GM10847 (cell line): Measurements from ENCODE around the gene SPATA2.

ENCODE experiments used
- POLR2A ChIP-seq: IDR thresholded peaks from 2 replicates; pipeline ENCODE4 v1.6.1; 2011; ENCODE audit not compliant: insufficient read length; ENCODE audit errors: extremely low read depth

Gene SPATA2

DNA sequence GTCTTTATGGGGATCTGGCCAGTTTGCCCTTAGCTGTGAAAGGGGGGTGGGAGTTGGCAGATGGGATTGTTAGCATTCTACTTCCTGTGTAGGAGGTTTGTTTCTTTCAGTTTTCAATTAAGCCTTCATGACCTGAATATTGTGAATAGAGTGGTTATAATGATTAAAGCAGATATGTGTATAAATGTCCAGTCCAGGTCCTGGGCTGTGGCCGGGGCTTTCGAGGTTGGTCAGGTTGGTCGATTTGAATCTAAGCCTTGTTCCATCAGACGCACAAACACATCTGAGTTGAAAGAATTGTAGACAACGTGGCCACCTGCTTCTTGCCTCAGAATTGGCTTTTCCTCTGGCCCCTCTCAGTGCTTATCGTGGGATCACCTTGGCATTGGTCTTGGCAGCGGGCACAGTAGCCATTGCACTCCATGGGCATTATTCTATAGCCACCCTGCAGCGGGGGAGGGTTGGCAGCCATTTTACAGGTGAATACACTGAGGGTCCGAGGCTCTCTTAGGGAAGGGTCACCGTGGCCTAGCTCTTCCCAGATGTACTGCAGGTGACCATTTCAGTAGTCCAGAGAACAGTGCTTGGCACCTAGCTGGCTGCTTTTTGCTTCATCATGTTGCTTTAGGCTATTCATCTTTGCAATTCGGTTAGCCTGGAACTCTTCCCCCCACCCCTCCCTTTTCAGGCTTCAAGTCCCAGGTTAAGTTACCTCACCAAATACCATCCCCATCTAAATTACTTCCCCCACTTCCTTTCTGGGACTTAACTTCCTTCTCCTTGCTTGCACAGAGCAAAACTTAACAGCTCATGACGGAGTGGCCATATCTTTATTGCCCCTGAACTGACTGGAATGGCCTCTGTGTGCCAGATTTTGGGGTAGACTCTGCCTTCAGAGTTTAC is 21.9 kb upstream of the SPATA2 start:
- TF ChIP-seq POLR2A = no peak

DNA sequence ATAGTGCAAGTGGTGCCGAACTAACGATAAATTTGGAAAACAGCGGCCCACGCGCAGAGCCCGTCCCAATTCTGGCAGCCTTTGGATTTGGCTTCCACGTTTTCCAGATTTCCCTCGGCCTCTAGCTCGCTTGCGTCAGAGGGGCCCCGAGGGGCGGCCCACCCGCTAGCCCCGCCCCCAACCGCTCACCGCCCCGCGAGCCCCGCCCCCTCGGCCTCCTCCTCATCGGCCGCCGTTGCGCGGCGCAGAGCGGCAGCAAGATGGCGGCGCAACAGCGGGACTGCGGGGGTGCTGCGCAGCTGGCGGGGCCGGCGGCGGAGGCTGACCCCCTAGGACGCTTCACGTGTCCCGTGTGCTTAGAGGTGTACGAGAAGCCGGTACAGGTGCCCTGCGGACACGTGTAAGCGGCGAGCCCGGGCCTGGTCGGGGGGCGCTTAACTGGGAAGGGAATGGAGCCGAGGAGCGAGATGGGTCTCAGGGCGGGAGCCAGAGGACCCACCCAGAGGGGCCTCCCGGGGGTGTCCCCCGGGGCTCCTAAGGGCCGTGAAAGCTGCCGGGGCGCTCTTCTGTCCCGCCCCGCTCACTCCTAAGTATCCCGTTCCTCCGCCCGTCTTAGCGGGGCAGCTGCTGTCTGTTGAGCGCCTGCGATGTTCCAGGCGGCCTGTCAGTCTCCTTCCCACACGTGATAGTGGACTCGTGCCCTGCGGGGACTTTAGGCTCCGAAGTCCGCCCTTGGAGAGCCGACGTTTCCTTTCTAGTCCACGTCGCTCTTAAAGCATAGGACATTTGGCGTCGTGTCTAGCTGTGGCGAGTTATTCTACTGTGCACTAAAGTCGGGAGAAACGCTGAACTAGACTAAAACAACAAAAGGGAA is 21.1 kb upstream of the SPATA2 start, which contains the start of gene RNF114:
Gene RNF114, plus strand, starts transcription at position 245 of the 874 bp plus-strand sequence. Its CDS starts 16 bp downstream, at position 261.
- peak; percentile 91 for TF ChIP-seq POLR2A

DNA sequence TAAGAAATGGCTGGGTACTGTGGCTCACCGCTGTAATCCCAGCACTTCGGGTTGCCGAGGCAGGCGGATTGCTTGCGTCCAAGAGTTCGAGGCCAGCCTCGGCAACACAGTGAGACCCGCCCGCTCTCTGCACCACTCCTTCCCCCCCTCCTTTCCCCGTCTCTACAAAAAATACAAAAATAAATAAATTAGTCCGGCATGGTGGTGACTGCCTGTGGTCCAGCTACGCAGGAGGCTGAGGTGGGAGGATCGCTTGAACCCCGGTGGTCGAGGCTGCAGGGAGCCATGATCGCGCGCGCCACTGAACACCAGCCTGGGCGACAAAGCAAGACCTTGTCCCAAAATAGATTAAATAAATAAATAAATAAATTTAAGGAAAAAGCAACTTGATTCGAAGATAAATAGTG is 20.4 kb upstream of the SPATA2 start:
- TF ChIP-seq POLR2A = no peak

- no peak for TF ChIP-seq POLR2A
These were observed 13.8 kb upstream of the SPATA2 start for GRCh38 chr20:49929142-49929494.

DNA sequence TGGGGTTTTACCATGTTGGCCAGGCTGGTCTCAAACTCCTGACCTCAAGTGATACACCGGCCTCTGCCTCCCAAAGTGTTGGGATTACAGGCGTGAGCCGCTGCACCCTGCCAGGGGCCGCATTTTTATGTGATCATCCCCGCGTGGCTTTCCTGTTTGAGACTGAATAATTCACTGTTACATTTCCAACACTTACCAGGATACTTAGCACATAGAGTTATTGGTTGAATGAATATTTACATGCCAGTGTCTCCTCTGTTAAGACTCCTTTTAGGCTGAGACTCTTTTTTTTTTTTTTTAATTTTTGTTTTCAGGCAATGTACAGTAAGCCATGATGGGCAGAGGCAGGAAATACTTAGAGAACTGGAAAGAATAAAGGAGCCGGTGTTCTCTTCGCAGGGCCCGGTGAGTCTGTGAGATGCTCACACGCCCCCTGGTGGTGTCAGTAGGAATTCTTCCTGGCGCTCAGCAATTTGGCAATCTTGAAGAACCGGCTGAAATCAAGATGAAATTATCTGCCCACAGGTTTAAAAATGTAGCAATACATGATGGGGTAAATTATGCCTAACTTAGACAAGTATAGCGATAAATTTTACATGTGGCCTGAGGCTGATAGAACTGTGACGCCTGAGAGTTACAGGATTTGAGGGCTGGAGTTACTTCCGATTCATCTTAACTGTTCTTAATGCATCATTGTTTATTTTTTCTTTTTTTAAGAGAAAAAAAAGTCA is 13.2 kb upstream of the SPATA2 start:
- TF ChIP-seq POLR2A = no peak

GRCh38 chr20:49925901-49926454 is 10.6 kb upstream of the SPATA2 start:
- no peak for TF ChIP-seq POLR2A

GRCh38 chr20:49924247-49924646 is 8.9 kb upstream of the SPATA2 start:
- no peak for TF ChIP-seq POLR2A

DNA sequence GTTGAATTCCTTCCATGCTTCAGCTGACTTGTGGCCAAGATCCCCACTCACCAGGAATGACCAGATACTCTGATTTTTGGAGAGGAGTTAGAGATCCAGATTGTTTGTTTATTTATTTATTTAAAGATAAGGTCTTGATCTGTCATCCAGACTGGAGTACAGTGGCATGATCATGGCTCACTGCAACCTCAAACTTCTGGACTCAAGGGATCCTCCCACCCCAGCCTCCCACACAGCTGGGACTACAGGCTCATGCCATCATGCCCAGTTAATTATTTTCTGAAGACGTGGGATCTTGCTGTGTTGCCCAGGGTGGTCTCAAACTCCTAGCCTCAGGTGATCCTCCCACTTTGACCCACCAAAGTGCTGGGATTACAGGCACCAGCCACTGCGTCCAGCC is 4.1 kb upstream of the SPATA2 start:
- TF ChIP-seq POLR2A = no peak

DNA sequence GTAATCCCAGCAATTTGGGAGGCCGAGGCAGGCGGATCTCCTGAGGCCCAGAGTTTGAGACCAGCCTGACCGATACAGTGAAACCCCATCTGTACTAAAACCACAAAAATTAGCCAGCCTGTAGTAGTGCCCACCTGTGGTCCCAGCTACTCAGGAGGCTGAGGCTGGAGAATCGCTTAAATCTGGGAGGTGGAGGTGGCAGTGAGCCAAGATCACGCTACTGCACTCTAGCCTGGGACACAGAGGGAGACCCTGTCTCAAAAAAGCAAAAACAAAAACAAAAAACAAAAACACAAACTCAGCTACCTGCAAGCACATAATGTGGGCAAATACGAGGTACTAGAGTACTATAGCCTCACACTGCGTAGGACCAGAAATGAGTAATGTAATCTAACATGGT is 3.7 kb upstream of the SPATA2 start:
- TF ChIP-seq POLR2A = no peak

- no peak for TF ChIP-seq POLR2A
These were observed 3.1 kb upstream of the SPATA2 start for GRCh38 chr20:49918446-49918845.

DNA sequence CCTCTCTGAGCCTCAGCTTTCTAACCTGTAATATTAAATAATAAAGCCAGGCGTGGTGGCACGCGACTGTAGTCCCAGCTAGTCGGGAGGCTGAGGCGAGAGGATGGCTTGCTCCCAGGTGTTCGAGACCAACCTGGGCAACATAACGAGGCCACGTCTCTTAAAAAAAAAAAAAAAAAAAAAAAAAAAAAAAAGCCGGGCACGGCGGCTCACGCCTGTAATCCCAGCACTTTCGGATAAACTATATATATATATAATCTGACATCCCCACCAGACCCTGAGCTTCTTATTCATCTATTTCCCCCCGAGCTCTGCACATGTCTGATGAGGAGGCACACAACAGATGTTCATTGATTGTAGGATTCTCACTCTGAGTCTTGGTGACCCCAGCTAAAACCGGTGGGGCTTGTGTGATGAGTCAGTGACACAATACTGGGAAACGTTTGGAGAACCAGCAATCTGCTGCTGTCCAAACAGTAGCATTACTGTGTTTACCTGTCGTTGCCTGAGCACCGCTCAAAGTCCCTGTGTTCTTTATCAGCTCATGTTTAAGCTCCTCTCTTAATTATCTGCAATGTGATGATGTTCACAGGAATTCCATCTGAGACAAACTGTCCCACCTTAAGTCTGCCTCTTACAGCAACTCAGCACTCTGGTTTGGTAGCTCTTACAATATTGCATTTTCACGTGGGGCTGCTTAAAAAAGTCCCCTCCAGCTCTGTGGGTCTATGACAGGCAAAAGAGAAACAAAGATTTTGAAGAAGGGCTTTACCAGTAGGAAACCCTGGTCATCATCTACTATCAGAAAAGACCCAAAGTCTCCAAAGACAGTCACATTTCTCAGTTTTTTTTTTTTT is 1.0 kb upstream of the SPATA2 start:
- TF ChIP-seq POLR2A = no peak

DNA sequence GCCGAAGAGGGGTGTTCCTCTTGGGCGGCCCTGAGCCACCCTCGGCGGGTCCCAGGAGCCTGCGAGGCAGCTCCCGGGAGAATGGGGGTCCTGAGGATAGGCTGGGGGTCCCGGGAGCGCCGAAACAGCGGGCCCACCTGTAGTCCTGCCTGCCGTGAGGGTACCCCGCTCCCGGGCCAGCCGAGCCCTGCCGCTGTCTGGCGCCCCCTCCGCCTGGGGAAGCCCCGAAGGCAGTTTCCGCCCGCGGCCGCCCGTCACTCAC is 280 bp downstream of the SPATA2 start:
- TF ChIP-seq POLR2A = no peak

- no peak for TF ChIP-seq POLR2A
These were observed 815 bp downstream of the SPATA2 start for GRCh38 chr20:49914310-49915117.
